Kidney tubule cell (primary cell): Measurements from ENCODE around the gene EIF4E1B.
"Not testable (repeated sequence)": the region's sequence is repeated elsewhere in the genome, so short reads cannot be mapped to it uniquely, and the experiment has no call there.

Experiments used
- DNase-seq: peaks from one replicate; pipeline ENCODE4 v3.0.0-alpha.2; 2018; ENCODE audit warnings: low spot score

Gene EIF4E1B, protein sequence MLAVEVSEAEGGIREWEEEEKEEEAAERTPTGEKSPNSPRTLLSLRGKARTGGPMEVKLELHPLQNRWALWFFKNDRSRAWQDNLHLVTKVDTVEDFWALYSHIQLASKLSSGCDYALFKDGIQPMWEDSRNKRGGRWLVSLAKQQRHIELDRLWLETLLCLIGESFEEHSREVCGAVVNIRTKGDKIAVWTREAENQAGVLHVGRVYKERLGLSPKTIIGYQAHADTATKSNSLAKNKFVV

DNA sequence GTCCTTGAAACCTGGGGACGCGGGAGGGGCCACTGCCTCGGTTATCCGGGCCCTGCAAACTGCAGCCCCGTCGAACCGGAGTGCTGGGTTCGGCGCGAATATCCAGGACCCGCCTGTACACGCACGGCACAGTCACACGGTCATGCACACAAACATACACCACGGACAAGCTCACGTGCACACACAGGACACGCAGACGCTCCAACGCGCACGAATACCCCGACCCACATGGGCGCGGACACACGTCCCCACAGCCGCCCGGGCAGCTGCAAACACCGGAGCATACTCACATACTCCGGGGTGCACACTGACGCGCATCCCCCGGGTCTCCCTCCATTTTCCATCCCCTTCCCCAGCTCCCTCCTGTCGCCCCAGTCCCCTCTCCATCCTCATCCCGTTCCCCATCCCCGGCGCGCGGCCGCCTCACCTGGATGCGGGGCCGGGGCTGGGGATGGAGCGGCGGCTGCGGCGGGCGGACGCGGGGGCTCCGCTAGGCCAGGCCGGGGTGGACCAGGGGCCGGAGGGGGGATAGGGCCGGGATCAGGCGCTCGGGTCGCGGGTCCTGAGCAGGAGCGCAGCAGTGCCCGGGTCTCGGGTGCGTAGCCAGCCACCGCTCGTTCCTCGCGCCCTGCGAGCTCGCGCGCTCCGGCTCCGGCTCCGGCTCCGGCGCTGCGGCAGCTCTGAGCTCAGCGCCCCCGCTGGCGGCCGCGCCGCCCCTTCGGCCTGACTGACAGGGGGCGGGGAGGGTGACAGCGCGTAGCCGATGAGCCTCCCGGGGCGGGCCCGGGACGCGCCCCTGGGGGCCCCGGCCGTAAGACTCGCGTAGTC, at the start of gene EIF4E1B, which contains the start of gene SNCB:
Gene EIF4E1B, plus strand, starts transcription at position 823 of the 828 bp plus-strand sequence. CDS start 12,113 bp downstream, outside the sequence.
Gene SNCB, minus strand, starts transcription at position 682 of the 828 bp plus-strand sequence. CDS start 880 bp downstream, outside the sequence.
- peak; percentile 42 for DNase-seq

DNA sequence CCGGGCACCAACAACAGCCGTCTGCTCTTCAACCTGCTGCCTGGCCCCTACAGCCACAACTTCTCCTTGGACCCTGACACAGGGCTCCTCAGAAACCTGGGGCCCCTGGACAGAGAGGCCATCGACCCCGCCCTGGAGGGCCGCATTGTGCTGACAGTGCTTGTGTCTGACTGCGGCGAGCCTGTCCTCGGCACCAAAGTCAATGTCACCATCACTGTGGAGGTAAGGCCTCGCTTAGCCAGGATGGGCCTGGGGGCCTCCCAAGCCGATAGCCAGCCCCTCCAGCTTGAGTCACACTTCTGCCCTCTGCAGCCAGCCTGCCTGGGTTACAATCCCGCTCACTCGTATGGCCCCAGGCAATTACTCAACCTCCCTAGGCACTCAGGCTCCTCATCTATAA, 49.1 kb upstream of the EIF4E1B start:
- no peak for DNase-seq

DNA sequence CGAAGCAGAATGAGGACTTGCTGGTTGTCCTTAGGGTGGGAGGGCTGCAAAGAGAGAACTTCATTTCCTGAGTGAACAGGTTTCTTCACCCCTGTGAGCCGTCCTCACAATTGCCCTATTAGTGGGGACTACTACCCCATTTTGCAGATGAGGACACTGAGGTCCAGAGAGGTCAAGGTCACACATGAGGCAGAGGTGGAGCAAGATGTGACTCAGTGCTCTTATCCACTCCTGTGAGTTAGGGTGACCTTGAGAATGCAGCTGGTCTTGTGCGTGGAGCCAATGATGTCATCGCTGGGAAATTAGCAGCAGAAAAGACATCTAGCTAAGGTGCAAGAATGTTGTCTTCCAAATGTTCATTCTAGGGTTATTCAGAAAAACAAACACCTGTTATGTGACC, 47.4 kb upstream of the EIF4E1B start:
- DNase-seq, result no peak

DNA sequence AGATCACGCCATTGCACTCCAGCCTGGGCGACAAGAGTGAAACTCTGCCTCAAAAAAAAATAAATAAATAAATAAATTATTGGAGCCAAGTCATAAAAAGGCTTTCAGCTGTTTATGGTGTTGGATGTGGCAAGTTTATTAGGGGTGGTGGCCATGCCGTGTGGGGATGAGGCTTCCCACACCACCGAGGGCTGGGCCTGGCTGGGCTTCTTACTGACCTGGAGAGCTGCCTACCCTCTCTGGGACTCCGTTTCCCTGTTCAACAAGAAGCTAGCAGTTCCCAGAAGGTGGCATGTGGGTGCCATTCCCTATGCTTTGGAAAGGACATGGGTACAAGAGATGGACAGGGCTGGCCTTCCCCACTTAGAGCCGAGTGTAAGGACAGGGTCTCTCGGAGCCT, 43.1 kb upstream of the EIF4E1B start:
- DNase-seq, result no peak

DNA sequence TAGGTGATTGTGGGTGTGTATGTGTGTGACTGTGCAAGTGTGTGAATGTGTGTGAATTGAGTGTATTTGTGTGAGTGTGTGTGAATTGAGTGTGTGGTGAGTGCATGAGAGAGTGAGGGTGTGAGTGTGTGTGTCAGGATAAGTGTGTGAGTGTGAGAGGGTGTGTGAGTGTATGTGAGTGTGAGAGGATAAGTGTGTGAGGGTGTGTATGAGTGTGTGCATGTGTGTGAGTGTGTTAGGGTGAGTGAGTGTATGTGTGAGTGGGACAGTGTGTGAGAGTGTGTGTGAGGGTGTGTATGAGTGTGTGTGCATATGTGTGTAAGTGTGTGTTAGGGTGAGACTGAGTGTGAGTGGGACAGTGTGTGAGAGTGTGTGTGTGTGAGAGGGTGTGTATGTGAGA, 42.2 kb upstream of the EIF4E1B start:
- DNase-seq, result no peak

DNA sequence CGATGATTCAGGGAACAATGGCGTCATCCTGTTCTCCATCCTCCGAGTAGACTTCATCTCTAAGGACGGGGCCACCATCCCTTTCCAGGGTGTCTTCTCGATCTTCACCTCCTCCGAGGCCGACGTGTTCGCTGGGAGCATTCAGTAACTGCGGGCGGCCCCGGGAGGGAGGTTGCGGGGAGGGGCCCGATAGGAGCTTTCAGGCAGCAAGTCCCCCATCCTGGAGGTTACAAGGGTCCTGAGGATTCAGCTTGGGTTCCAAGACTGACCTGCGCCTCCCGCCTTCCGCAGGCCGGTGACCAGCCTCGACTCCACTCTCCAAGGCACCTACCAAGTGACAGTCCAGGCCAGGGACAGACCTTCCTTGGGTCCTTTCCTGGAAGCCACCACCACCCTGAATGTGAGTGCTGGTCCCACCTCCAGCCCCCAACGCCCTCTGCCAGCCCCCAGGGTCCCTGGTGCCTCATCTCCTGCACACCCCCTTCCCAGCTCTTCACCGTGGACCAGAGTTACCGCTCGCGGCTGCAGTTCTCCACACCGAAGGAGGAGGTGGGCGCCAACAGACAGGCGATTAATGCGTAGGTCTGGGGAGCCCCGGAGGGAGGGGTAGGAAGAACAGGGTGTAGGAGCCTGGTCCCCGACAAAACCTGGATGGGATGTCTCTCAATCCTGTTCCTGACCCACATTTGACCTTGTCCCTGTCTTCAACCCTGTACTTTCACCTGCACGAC, 41.3 kb upstream of the EIF4E1B start:
- no peak for DNase-seq

DNA sequence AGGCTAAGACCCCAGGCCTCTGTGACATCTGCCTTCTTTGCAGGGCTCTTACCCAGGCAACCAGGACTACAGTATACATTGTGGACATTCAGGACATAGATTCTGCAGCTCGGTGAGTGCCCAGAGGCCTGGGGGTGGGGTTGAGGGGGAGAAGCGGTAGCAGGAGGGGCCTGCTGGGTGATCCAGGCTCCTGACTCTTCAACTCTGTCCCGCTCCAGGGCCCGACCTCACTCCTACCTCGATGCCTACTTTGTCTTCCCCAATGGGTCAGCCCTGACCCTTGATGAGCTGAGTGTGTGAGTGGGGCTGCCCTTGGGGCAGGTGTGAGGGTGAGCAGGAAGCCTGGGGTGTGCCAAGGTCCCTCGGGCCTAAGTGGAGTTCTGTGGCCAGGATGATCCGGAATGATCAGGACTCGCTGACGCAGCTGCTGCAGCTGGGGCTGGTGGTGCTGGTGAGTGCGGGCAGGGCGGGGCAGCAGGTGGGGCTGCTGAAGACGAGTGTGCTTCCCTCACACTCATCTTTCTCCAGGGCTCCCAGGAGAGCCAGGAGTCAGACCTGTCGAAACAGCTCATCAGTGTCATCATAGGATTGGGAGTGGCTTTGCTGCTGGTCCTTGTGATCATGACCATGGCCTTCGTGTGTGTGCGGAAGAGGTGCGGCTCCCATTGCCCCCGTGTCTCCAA, 40.3 kb upstream of the EIF4E1B start:
- DNase-seq, result no peak

DNA sequence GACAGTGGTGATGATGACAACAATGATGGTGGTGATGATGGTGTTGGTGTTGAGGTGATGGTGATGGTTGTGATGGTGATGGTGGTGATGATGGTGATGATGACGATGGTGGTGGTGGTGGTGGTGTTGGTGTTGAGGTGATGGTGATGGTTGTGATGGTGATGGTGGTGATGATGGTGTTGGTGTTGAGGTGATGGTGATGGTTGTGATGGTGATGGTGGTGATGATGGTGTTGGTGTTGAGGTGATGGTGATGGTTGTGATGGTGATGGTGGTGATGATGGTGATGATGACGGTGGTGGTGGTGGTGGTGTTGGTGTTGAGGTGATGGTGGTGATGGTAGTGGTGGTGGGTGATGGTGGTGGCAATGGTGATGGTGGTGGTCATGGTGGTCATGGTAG, 38.8 kb upstream of the EIF4E1B start:
- DNase-seq, result not testable (repeated sequence)

DNA sequence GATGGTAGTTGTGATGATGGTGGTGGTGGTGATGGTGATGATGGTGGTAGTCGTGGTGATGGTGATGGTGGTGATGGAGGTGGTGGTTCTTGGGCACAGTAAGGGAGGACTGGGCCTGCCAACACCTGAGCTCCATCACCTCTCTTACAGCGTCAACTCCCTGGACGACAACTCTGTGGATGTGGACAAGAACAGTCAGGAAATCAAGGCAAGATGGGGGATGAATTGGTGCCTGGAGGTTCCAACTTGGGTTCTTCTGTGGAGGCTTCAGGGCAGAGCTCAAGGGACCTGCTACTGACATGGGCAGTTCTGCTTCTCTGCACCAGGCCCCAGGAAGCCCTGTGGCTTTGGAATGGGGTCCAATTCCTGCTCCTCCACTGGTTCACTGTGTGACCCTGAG, 37.9 kb upstream of the EIF4E1B start:
- DNase-seq, result no peak

DNA sequence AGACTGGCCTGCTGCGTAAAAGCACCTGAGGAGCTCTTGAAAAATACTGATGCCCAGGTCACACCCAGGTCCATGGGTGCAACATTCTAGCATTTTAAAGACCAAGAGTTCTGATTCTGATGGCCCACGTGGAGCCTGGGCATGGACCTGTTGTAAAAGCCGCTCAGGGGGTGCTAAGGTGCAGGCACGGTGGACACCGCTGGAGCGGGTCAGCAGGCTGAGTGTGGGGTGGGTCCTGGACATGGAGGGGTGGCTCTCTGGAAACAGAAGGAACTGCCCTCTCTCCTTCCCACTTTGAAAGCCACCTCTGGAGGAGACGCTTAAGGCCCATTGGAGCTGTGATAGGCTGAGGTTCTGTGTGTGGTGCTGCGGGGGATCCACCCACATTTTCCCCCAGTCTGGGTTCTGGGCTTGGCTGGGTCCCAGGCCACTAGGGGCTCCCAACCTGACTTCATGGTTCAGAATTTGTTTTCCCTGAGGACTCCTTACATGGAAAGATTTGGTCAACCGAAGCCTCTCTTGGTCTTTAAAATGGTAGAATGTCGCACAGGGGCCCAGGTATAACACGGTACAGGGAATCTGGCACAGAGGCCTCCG, 37.1 kb upstream of the EIF4E1B start:
- DNase-seq, result no peak

DNA sequence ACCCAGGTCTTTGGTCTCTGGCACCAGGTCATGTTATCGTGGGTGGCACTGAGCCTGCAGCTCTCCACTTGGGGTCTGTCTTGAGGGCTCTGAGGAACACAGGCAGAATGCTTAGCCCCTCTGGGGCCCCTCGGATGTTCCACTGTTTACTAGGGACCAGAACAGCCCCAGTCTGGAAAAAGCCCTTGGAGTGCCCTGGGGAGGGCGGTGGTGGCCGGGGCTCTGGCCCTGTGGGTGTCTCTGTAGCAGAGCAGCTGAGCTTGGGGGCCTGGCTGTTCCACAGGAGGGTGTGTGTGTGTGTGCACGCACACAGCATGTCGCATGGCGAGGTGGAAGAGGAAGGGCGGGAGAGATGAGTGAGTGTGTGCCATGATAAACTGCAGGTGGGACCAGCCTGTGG, 35.9 kb upstream of the EIF4E1B start:
- no peak for DNase-seq

DNA sequence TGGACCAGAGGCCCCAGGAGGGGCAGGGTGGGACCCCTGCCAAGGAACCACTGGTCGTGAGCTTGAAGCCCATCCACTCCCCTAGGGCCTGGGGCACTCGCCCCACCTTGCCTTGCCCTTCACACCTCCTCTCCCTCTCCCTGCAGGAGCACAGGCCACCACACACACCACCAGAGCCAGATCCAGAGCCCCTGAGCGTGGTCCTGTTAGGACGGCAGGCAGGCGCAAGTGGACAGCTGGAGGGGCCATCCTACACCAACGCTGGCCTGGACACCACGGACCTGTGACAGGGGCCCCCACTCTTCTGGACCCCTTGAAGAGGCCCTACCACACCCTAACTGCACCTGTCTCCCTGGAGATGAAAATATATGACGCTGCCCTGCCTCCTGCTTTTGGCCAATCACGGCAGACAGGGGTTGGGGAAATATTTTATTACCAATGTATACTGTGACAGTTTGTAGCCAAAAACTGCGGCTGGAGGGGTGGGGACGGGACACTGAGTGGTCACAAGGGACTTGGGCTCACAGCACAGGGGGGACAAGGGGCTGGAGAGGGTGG, 35.0 kb upstream of the EIF4E1B start:
- no peak for DNase-seq

DNA sequence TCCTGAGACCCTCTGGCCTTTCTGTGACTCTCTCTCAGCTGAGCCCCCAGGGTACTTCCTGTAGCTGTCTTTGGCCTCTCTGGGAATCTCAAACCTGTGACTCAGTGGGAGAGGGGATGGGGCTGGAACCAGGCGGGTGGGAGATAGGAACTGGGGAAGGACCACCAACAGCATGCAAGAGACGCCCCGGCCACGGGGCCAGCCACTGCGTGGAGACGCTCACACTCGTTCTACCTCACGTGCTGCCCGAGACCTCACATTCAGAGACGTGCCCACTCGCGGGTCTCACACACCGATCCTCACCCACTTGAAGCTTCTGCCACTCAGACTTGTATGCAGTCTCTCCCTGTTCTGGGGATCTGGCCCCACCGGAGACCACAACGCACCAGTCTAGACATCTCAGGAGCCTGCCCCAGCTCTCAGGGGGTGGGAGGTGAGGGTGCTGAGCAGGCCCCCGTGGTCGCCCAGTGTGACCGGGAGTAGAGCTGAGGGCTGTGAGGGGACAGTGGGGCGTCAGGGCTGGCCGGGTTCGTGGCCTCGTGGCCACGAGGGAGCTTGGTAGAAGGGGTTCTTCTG, 34.3 kb upstream of the EIF4E1B start:
- DNase-seq, result no peak

DNA sequence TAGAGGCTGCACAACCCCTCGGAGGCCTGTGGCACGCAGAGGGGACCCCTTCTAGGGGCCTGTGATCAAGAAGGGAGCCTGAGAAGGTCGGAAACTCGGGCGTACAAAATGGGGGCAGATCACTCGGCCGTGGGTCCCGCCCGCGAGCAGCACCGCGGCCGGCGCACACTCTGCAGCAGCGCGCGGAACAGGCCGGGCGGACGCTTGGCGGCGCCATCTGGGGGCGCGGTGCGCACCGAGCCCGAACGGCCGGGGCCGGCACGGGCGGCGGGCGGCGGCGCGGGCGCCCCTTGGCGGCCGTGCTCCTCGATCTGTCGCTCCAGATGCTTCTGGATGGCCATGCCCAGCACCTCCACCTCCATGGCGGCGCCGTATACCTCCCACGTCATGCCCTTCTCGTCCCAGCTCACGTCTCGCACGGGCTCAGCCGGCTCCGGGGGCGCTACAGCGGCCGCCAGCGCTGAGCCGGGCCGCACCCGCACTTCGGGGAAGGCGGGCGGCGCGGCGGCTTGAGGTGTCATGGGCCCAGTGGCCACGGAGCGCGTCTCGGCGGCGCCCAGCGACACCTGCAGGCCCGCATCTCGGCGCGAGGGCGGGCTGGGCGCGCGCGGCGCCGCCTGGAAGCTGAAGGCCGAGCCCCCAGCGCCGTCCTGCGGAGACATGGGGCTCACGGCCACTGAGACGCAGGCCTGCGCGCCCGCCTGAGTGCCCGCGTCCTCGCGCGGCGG, 33.6 kb upstream of the EIF4E1B start:
- peak; percentile 31 for DNase-seq

DNA sequence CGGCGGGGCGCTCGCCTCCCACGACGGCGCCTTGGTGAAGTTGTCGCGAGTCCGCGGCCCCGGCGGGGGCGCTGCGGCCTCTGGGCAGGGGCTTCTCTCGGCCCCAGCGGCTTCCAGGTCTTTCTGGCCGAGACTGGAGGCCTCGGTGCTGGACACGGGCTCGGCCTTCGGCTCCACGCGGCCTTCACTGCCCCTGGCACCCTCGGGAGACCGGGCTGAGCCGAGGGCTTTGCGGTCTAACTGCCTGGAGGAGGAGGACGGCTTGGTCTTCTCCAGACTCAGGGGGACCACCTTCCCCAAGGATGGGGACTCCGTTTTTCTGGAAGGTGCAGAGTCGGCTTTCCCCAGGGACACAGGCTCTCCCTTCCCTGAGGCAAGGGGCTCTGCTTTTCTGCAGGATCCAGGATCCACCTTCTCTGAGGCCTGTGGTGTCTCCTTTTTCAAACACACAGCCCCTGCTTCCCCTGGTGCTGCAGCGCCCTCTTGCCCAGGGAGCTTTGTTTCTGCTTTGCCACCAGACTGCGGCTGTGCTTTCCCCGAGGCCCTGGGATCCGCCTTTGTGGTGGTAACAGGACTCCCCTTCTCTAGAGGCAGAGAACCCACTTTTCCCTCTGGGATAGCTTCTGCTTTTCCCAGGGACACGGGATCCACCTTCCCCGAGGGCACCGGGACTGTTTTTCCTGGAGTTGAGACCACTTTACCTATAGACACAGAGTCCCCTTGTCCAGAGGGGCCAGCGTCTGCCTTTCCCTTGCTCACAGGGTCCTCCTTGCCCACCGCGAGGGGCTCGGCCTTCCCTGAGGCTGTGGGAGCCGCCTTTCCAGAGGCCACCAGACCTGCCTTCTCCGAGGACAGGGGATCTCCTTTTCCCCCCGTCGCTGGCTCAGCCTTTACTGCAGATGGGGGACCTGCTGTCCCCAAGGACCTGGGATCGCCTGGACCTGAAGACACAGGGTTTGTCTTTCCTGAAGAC, 32.8 kb upstream of the EIF4E1B start:
- no peak for DNase-seq

DNA sequence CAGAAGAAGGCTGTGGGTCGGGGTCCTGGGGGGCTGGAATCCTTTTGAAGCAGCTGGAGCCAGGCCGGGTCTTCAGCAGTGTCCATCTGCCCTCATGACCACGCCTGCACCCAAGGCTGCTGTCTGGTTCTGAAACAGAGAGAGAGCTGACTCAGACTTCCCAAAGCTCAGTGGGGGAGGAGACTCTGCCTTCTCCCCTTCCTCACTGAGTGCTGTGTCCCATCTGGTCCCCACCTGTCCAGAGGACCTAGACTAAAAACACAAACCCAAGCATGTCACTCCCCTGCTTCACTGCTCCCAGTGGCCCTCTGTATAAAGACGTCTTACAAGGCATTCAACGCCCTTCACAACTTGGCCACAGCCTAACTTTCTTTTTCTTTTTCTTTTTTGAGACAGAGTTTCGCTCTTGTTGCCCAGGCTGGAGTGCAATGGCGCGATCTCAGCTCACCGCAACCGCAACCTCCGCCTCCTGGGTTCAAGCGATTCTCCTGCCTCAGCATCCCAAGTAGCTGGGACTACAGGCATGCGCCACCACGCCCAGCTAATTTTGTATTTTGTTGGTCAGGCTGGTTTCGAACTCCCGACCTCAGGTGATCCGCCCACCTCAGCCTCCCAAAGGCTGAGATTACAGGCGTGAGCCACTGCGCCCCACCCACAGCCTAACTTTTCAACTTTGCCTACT, 30.6 kb upstream of the EIF4E1B start:
- not testable (repeated sequence) for DNase-seq

DNA sequence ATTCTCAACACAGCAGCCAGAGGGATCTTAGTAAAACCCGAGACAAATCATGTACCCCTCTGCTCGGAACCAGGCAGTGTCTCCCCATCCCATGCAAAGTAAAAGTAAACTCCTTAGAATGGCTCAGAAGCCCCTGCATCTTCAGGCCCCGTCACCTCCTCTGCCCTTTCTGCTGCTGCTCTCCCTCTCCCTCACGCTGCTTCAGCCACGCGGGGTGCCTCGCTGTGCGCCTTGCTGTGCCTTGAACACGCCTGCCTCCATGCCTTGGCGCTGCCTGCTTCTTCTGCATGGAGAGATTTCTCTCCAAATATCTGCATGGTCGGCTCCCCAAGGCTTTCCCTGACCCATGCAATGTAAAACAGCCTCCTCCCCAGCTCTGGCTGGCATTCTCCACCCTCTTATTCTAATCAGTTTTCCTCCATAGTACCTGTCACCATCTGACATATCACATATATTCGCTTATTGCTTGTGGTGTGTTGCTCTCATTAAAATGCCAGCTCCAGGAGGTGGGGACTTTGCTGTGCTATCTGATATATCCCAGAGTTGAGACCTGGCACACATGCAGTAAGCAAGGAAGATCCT, 28.5 kb upstream of the EIF4E1B start:
- DNase-seq, result no peak

DNA sequence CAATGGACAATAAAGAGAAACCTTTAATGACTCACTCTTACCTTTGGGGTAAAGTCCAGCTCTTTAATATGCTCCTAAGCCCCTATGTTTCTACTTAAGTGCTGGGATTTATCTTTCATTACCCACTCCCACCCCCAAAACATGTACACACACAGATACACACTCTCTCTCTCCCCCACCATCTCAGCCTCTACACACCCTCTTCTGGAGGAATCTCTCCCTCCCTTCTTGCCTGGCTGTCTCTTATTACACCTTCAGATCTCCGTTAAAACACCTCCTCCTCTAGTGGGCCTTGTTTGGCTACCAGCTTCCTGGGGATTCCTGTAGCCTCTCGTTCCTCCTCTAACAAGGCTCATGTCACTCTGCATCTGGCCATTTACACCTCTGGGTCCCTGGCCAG, 27.4 kb upstream of the EIF4E1B start:
- DNase-seq, result no peak
